GM18519 (cell line): ENCODE data around the gene CNGB1.
"Not testable (repeated sequence)": the region's sequence is repeated elsewhere in the genome, so short reads cannot be mapped to it uniquely, and the experiment has no call there.

ENCODE experiments used
- ATAC-seq: cut with Tn5 transposase; IDR thresholded peaks from one replicate; pipeline ENCODE4 v1.9.1; 2021; ENCODE audit warnings: mild to moderate bottlenecking, moderate library complexity; ENCODE audit not compliant: unreplicated experiment, low FRiP score

Gene CNGB1

GRCh38 chr16:57978070-57978465 lies 7.1 kb upstream of the CNGB1 start:
- not testable (repeated sequence) for ATAC-seq

DNA sequence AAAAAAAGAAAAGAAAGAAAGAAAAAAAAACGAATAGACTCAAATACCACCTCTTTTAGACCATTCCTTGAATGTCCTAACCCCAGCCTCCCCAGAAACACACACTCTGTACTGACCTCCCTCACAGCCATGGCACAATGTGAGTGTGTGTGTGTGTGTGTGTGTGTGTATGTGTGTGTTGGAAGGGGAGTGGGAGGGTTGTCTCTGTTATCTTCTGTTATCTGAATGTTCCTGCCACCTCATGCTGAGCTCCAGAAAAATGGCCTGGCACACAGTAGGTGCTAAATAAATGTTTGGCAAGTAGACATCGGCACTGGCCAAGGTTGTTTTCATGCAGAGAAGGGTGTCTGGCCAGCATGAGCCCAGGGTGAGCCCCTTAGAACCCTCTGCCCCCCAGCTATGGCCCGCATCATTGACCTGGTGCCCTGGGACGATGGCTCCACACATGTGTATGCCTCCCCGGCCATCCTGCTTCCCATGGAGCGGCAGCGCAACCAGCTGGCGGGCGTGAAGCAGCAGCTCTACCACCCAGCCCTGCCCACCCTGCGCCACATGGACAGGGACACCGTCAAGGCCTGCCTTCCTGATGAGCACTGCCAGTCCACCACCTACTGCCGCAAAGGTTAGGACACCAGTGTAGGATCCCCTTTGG lies 6.6 kb upstream of the CNGB1 start:
- no peak for ATAC-seq

GRCh38 chr16:57976331-57976796 lies 5.4 kb upstream of the CNGB1 start:
- no peak for ATAC-seq

DNA sequence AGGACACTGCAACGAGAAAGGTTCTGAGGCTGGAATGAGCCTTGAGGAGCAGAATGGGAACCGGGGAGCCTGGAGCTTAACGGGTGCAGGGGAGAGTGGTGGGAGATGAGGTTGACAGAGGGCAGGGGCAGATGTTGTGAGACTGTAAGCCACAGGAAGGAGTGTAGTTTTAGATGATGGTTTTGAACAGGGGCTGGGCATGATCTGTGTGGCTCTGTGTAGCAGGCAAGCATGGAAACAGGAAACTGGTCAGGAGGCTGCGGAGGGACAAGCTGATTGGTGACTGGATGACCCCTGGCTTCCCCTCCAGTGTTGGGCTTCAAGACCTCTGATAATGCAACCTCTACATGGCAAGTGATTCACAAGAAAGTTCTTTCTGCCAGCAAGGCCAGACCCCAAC lies 1.4 kb upstream of the CNGB1 start:
- no peak for ATAC-seq

GRCh38 chr16:57971848-57972247 lies 920 bp upstream of the CNGB1 start:
- no peak for ATAC-seq

GRCh38 chr16:57970319-57970718 lies 609 bp downstream of the CNGB1 start:
- no peak for ATAC-seq

DNA sequence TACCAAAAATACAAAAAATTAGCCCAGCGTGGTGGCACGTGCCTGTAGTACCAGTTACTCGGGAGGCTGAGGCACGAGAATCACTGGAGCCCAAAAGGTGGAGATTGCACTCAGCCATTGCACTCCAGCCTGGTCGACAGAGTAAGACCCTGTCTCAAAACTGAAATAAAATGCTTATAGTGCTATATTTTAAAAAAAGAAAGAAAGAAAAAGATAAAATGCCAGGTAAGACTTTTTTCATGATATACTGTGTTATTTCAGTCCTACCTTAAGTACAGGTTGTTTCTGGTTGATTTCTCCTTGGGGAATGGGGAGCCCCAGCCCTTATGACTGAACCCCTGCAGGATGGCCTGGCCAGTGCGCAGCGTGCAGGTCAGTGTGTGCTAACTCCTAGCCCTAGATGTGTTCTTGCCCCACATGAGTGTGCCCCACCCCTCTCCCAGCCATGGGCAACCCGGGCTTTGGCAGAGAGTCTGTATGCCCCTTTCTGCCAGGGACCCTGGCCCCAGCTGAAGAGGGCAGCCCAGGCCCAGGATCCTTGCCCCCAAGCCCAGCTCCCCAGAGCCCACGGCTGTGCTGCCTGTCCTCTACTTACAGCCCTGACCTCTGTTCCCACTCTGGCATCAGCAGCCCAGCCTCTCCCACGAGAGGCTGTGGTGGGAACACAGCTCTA lies 1.3 kb downstream of the CNGB1 start:
- no peak for ATAC-seq

DNA sequence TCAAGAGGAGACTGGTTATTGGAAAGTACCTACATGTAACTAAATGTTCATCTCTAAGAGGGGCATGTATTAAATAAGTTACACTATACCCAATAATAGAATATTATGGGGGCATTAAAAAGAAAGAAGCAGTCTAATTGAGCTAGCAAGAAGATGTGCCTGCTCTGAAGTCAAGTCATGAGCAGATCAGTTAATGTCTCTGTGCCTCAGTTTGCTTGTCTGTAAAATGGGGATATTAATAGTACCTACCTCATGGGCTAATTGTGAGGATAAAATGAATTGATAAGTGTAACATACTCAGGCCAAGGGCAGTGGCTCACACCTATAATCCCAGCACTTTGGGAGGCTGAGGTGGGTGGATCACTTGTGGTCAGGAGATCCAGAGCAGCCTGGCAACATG lies 3.0 kb downstream of the CNGB1 start:
- no peak for ATAC-seq

GRCh38 chr16:57966986-57967385 lies 3.9 kb downstream of the CNGB1 start:
- no peak for ATAC-seq

- ATAC-seq, result no peak
Measured at GRCh38 chr16:57966204-57966771, 4.6 kb downstream of the CNGB1 start.

- no peak for ATAC-seq
Measured at GRCh38 chr16:57964157-57964700, 6.7 kb downstream of the CNGB1 start.

DNA sequence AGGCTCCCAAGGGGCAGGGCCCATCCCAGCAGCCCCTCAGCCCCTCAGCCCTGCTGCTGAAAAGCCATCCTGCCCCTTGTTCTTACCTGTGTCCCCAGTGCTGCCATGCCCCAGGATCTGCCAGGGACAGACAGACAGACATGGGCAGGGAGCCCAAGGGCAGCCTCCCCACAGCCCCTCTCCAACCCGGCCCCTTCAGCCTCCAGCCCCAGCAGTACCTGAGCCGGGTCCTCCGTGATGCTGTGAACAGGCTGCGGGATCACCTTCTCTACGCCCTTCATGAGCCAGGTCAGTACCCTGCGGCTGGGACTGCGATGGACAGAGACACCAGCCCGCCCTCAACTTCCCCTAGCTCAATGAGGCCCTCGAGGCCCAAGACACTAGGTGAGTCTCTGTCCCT lies 8.2 kb downstream of the CNGB1 start:
- ATAC-seq, result no peak

GRCh38 chr16:57962046-57962445 lies 8.9 kb downstream of the CNGB1 start:
- no peak for ATAC-seq

GRCh38 chr16:57961538-57961937 lies 9.4 kb downstream of the CNGB1 start:
- no peak for ATAC-seq

- ATAC-seq, result no peak
Measured at GRCh38 chr16:57960826-57961472, 10.0 kb downstream of the CNGB1 start.

DNA sequence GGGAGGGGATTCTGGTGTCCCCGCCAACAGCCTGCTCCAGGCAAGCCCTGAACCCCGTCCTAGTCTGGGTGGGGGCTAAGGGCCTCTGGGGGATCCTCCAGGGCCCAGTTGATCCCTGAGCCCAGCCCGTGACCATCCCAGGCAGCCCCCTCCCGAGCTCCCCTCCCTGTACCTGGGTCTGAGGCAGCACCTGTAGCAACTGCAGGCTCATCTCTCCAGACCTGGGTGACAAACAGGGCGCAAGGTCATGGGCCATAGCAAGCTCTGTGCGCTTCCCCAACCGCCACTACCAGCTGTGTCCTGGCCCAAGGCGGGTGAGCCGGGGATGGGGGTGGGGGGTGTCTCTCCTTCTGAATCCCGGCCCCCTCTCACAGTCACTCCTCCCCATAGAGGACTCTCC lies 10.6 kb downstream of the CNGB1 start:
- ATAC-seq, result no peak

- no peak for ATAC-seq
Measured at GRCh38 chr16:57959804-57960203, 11.1 kb downstream of the CNGB1 start.

GRCh38 chr16:57959121-57959520 lies 11.8 kb downstream of the CNGB1 start:
- no peak for ATAC-seq

GRCh38 chr16:57958544-57958943 lies 12.4 kb downstream of the CNGB1 start:
- ATAC-seq, result no peak

- ATAC-seq, result no peak
Measured at GRCh38 chr16:57957673-57958392, 13.1 kb downstream of the CNGB1 start.
